NCI-H82 (cell line): ENCODE results near the gene CPNE2.
"Not testable (repeated sequence)": the region's sequence is repeated elsewhere in the genome, so short reads cannot be mapped to it uniquely, and the experiment has no call there.

Experiments used
- DNase-seq: peaks from one replicate; lab custom pipeline; 2025; lab: John Stamatoyannopoulos, UW

CPNE2 gene

DNA sequence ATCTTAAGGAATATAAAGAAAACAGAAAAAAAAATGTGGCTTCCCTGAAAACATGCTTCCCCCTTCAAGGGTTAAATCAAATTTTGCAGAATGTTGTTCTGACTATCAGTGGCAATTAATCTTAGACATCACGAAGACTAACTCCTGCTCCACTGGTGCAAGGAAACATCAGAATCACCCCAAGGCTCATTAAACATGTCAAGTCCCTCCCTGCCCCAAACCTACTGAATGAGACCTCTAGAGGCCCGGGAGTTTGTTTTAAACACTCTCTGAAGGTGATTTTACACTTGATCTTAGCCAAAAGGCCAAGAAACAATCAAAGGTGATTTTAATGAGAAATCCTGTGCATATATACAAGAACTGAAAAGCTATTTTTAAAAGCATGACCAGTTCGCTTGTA is 75.2 kb downstream of the CPNE2 start:
- no peak for DNase-seq

DNA sequence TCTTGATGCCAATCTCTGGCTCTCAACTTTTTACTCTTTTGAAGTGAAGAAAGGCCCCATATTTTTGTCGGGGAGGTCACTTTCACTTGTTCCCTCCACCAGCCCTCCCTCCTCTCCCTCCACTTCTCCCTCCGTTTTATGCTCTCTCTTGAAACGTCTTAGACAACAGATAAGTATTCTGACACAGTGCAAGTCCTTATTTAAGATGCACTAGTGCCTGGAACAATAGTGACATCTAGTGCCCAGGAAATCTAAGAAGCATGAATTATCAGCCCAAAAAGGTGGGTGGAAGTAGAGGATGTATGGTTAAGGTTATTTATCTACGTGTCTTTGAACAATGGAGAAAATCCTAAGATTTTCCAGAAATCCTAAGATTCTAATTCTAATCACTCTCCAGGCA is 75.6 kb downstream of the CPNE2 start:
- peak; percentile 36 for DNase-seq

DNA sequence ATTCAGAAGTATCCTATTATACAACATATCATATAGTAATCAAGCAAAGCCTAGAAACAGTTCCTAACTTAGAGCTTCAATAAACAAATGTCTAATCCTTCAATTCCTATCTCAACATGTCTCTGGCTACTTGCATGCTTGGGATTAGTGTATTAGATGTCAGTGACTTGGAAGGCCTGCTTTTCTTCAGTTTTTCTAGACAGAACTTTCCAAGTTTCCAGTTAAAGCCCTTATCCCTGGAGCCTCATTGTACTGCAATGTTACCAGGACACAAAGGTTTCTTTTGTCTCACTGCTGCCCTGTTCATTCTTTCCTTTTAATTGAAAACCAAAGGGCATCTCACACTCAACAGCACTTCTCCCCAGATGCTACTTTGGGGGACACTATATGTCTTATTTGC is 76.9 kb downstream of the CPNE2 start:
- no peak for DNase-seq

DNA sequence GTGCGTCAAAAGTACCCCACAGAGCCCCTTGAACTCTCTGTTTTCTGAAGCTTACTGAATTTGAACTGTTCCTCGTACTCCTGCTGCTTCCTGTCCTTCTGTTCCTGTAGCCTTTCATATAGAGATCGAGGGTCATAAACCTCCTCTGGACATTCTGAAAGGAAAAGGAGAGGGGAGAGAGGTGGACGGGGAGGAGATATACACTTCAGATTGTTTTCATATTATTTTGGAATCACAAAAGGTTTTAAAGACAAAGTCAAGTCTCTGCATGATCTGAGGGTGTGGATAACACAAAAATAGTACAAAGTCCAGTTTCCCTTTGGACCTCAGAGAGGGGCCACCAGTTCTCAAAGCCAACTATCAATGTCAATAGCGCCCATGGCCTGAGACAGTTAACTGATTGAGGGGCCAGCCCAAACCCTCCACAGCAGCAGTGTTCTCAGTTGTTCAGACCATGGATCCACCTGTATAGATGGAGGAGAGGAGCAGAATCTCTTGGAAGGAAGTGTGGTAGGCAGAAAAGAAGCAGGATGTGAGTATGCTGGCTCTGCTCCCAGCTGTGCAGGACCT is 80.4 kb downstream of the CPNE2 start:
- no peak for DNase-seq

DNA sequence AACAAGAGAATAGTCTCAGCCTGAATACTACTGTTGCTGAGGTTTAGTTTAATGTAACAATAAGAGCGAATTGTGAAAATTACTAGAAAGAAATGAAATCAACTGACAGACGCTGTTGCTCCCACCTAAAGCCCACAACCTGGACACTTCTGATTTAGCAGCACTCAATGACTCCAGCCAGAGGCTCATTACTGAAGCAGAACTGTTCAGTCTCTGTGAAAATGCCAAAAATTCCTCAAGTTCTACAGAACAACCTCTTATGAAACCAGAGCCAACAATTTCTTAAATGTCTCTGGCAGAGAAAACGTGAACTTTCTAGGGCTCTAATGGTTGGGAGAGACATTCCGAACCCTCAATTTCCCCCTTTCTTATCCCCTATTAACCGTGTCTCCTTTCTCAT is 83.5 kb downstream of the CPNE2 start:
- DNase-seq: no peak

DNA sequence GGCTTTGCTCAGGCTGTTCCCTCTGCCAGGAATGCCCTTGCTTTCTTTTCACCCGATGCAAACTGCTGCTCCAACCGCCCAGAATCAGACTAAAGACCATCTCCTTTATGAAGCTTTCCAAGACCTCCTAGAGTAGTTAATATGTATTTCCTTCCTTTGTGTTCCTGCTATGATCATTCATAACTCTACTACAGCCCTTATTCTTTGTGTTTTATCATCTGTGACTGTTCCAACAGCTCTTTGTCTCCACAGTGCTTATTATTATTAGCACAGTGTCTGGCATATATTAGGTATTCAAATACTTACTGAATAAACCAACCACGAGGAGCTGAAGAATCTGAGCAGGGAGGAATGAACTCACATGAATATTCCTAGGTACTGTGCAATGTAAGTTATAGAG is 85.8 kb downstream of the CPNE2 start:
- DNase-seq: no peak

DNA sequence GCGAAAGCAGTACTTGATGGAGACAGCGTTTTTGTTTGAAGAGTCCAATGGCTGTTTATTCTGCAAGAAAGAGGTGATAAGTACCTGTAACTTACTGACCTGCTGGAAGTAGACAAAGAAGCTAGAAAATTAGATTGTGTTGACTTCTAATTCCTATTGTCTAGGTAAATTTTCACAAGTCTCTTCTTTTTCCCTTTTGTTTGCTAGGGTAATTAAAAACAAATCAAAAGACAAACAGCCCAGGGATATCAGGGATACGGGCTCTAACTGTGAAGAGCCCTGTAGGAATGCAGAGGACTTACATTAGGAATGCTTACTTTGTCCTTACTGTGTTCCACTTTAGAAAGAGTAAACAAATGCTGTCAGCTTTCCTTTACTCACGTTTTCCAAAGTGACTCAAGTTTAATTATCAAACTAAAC is 86.4 kb downstream of the CPNE2 start:
- DNase-seq: no peak

DNA sequence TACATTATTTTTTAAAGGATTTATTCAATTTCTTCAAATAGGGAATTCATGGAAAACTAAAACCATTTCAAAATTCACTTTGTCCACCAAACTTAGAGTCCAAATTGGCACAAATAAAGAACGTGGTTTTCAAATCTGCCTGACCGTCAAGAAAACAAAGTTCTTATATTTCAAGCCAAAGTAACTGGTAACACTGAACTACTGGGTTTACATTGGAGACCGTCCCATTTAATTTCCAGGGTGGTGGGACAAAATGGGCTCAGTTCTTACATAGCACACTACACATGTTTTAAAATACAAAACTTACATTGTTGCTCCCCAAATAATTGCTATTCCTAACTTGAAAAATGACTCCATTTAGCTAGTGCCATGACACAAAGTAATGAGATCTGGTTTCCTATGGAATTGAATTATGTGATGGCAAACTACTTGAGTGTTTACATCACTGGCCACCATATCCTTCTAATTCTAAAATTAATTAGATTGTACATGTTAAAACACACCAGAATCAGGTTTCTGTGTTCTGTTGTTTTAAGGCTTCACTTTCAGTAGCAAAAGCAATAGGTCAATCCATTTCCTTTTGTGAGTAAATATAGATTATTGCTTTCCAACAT is 86.9 kb downstream of the CPNE2 start:
- no peak for DNase-seq

DNA sequence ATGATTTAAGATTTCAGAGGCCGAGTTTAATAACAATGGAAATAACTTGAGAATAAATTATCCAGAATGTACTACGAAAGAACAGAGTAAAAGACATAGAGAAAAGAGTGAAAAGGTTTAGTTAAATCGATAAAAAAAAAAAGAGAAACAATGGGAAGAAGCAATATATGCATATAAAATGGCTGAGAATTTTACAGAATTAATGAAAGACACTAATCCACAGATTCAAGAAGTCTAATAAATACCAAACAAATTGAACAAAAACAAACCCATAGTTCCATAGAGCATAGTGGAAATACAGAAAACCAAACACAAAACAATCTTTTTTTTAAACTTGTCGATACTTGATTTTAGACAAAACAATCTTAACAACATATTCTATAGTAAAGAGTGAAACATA is 91.7 kb downstream of the CPNE2 start:
- DNase-seq: no peak

DNA sequence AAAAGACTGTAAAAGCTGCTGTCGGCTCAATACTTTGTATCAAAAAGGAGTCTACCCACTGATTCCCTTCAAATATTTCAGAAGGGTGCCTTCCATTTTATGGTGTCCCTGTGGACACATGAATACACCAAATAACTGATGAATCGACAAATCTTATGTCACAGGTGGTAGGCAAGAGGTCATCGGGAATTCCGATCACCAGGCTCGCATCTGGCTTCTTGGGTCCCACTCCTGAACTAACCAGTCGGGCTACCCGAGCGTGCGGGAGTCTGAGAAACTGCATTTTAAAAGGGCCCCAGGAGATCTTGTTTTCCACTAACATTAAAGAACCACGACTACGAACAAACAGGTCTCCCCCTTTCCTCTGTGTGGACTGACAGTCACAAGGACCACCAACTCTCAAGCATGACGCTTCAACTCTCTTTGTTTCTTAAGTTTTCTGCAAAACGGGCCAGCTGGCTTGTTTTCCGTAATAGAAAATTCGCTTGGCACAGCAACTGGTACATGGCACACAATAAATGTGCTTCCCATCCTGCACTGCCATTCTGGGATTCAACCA is 92.6 kb downstream of the CPNE2 start:
- peak; percentile 25 for DNase-seq

DNA sequence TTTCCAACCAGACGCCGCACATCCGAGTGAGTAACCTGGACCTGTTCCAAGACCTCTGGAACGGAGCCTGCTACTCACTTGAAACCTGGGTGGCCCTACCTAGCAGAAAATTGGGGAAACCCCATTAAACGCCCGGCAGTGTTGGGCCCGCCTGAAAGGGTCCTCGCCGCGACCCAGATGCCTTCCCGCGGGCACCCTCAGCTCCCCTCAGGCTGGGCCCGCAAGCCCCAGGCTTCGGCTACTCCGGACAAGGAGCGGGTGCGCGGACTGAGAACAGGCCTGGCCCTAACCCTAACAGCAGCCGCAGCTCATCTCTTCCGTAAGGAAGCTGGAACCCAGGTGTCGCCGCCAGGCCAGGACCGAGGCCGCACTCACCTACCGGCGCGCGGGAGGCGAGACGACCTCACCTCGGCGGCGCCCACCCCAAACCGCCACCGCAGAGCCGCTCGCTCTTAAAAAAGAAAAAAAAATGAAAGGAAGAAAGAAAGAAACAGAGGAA is 93.1 kb downstream of the CPNE2 start:
- DNase-seq: peak; percentile 44

DNA sequence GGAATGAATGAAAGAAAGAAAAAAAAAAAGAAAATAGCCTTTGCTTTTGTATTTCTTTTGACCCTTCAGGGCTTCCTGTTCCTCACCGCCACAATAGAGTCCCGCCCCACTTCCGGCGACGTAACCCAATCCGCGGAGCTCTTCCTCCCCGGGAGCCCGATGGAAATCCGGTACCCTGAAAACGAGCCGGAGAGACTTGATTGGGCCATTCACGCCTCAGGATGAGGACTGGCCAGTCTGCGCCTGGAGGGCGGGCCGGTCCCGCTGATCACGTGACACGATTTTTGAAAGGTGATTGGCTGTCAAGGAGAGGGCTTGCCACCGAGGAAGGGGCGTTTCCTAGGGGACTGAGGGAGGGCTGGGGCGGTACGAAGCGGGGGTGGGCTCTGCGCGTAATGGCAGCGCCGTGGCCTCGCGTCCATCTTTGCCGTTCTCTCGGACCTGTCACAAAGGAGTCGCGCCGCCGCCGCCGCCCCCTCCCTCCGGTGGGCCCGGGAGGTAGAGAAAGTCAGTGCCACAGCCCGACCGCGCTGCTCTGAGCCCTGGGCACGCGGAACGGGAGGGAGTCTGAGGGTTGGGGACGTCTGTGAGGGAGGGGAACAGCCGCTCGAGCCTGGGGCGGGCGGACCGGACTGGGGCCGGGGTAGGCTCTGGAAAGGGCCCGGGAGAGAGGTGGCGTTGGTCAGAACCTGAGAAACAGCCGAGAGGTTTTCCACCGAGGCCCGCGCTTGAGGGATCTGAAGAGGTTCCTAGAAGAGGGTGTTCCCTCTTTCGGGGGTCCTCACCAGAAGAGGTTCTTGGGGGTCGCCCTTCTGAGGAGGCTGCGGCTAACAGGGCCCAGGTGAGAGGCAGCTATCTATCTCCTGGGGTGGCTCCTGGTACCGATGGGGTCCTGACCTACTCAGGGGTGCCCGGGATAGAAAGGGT is 93.8 kb downstream of the CPNE2 start, which contains the start of the genes PSME3IP1 and RSPRY1:
TSS of gene PSME3IP1 (minus strand) at position 95 of the 927 bp plus-strand sequence. CDS start 12,185 bp downstream, outside the sequence.
TSS of gene RSPRY1 (plus strand) at position 385 of the 927 bp plus-strand sequence. CDS start 18,330 bp downstream, outside the sequence.
- DNase-seq: peak; percentile 99

DNA sequence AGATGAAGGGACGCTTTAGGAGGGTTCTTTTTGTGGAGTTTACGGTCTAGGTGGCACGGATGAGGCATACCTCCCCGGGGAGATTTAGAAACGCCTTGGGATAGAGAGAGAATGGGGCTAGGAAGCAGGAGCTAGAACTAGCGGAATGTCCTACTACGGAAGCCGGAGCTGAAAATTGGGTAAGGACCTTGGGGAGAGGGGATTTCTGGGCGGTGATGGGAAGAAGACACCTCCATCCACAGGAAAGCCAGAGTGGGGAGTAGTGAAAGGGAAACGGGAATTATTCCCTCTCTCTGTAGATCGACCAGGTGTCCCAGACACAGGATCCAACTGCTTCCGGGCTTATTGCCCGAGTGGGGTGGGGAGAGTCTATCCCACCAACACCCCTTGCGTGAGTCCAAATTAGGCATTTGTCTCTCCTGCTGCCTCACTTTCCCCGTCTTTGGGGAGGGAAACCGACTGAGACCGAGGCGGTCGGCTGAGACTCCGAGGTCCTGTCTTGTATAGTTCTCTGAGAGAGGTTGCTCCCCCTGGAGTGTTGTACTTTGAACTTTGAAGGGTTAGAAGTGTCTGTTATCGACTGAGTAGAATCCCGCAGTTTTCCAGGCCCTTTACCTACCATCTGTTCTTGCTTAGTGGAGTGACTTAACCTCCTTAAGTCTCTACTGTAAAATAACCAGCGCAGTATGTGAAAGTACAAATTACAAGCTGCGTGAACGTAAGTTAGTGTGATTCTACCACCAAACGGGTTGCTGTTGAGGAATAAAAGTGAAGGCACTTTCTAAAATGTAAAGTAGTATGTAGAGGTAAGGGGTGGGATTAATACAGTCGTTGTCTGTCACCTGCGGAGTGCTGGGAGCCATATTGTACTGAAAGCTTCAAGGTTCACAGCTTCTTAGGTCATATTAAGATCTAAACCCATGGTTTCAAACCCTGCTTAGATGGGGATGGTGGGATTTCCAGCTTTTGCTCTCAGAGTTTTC is 94.8 kb downstream of the CPNE2 start:
- DNase-seq: peak; percentile 69

DNA sequence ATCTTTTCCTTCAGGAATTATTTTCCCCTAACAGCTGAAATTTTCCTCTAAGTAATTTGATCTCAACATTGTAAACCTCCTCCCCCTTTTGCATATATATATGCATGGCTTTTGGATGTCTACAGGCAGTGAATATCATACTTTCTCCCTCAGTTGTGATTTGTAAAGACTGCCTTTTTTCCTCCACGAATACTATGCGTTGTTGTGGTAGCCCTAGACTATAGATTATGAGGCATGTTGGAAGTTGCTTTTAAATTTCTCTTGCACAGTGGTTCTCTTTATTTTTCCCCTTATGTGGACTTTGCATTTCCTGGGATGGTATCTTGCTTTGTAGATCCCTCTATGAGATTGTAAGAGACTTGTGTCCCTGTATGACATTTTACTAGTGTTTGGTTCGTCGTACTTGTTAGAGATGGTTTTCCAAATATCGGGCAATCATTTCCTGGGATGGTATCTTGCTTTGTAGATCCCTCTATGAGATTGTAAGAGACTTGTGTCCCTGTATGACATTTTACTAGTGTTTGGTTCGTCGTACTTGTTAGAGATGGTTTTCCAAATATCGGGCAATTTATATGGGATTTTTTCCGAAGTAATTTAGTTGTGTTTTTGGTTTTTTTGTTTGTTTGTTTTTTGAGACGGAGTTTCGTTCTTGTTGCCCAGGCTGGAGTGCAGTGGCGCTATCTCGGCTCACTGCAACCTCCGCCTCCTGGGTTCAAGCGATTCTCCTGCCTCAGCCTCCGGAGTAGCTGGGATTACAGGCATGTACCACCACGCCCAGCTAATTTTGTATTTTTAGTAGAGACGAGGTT is 95.7 kb downstream of the CPNE2 start:
- not testable (repeated sequence) for DNase-seq

DNA sequence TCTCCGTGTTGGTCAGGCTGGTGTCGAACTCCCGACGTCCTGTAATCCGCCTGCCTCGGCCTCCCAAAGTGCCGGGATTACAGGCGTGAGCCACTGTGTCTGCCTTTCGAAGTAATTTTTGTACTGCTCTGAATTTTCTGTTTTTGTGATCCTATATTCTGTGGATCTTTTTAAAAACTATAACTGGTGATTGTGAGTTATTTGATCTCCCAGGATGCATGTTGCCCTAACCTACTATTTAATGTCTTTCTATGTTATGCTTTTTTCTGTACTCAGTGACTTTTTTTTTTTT is 96.3 kb downstream of the CPNE2 start:
- no peak for DNase-seq

DNA sequence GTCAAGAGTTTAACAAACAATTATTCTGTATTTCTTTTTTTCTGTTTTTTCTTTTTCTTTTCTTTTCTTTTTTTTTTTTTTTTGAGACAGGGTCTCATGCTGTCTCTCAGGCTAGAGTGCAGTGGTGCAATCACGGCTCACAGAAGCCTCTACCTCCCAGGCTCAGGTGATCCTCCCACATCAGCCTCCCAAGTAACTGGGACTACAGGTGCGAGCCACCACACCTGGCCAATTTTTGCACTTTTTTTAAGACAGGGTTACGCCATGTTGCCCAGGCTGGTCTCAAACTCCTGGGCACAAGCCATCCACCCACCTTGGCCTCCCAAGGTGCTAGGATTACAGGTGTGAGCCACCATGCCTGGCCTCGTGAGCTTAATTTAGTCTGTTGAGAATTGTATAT is 97.1 kb downstream of the CPNE2 start:
- not testable (repeated sequence) for DNase-seq

DNA sequence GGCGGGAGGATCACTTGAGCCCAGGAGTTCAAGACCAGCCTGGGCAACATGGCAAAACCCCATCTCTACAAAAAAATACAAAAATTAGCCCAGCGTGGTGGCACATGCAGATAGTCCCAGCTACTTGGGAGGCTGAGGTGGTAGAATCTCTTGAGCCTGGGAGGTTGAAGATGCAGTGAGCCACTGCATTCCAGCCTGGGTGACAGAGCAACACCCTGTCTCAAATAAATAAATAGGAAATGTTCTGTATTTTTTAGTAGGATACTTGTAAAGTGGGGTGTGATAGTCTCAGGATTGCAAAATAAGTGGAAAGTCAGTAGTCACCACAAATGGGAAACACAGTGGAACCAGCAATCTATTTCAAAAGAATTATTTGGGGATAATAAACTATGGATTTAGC is 97.8 kb downstream of the CPNE2 start:
- no peak for DNase-seq

DNA sequence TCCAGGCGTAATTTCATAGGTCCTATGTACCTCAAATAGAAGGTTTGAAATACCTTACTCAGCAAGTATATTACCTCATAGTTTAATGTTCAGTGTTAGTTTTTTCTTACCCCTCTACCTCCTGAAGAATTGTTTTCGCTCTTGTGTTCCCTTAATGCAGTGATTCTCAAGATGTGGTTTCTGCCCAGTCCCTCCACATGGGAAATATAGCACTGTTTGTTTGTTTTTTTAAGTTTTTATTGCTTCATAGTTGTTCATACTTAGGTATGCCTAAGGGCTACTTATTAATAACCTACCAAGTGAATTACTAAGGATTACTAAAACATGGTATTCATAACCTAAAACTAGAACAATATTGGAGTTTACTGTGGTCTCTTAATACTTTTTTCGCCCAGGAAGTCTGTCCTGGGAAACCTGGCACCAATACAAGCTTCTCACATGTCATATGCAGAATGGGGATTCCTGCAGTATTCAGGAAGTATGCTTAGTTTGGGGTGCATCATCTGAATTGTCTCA is 98.7 kb downstream of the CPNE2 start:
- DNase-seq: no peak

DNA sequence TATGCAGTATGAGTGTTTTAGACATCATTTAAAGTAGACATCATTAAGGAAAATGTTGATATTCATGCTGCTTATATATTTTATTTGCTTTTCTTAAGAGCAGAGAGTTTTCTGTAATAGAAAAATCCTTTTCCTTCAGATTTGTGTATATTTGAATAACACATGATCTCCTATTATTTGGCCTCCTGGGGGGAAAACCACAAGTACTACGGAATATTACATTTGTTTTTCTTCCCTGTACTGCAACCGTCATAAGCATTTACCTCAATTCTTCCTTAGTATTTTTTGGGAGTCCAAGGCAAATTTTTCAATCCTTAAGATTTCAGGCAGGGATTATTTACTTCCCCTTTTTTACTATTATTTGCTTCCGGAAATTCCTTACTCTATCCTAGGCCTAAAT is 99.8 kb downstream of the CPNE2 start:
- DNase-seq: no peak
